ENCODE measurements around the gene RAB25. TPM values are rescaled to one million over a fixed set of nuclear protein-coding genes. Genes with fewer than 3 reads are reported as not detected.

The RAB25 gene
- total RNA-seq, 1 donor from 2014 or later = 3.1 TPM

- Histone ChIP-seq H4K20me1 (ENCODE audit: insufficient read depth, low read length) (peaks cover 70% of the 10 kb centered on the region), H3K4me3 (ENCODE audit: insufficient read depth, low read depth, low read length) (peak overlapping the region; percentile 29), H3K4me1 (ENCODE audit: insufficient read depth, low read length) (peaks cover 64% of the 10 kb centered on the region), H3K4me2 (ENCODE audit: low read length) (peak overlapping the region; percentile 84), H3K9ac (ENCODE audit: low read length) (peak overlapping the region; percentile 76), H3K36me3 (ENCODE audit: insufficient read depth, low read length) (peaks cover 14% of the 10 kb centered on the region), H3K9me3 (ENCODE audit: insufficient read depth, low read depth, low read length) (no peaks in the 10 kb centered on the region), H2AFZ (ENCODE audit: low read depth, low read length) (no peak overlapping the region), H3K27ac (ENCODE audit: low read depth, low read length) (peak overlapping the region; percentile 100), H3K27me3 (ENCODE audit: insufficient read depth, low read length) (no peaks in the 10 kb centered on the region), H3K79me2 (ENCODE audit: insufficient read depth, low read length) (peaks cover 99% of the 10 kb centered on the region)
- FAIRE-seq (no peak), DNase-seq (ENCODE audit: low read depth) (peak; percentile 64)
- Mint-ChIP-seq H3K4me1 (ENCODE audit: low read depth, unreplicated experiment) (peaks cover 56% of the 10 kb centered on the region), H3K27me3 (ENCODE audit: low read depth, unreplicated experiment) (no peaks in the 10 kb centered on the region), H3K4me3 (ENCODE audit: unreplicated experiment) (peak overlapping the region; percentile 79), H3K9me3 (ENCODE audit: unreplicated experiment) (no peaks in the 10 kb centered on the region), H3K36me3 (ENCODE audit: low read depth, unreplicated experiment) (peaks cover 12% of the 10 kb centered on the region), H3K27ac (ENCODE audit: unreplicated experiment) (peak overlapping the region; percentile 83)
- TF ChIP-seq, protein P1, sequence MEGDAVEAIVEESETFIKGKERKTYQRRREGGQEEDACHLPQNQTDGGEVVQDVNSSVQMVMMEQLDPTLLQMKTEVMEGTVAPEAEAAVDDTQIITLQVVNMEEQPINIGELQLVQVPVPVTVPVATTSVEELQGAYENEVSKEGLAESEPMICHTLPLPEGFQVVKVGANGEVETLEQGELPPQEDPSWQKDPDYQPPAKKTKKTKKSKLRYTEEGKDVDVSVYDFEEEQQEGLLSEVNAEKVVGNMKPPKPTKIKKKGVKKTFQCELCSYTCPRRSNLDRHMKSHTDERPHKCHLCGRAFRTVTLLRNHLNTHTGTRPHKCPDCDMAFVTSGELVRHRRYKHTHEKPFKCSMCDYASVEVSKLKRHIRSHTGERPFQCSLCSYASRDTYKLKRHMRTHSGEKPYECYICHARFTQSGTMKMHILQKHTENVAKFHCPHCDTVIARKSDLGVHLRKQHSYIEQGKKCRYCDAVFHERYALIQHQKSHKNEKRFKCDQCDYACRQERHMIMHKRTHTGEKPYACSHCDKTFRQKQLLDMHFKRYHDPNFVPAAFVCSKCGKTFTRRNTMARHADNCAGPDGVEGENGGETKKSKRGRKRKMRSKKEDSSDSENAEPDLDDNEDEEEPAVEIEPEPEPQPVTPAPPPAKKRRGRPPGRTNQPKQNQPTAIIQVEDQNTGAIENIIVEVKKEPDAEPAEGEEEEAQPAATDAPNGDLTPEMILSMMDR (IDR thresholded peaks at IDR 0.05; ENCODE audit: insufficient read depth, low read depth, low read length) = no peak
- TF ChIP-seq EZH2 (IDR thresholded peaks at IDR 0.05; ENCODE audit: insufficient read depth, low read length) = no peak
Observed at GRCh38 chr1:156119503-156120209, 58.7 kb downstream of the RAB25 start.

Other genes with a start within 250 kb of the RAB25 start
- gene GON4L, start 203.9 kb upstream of the RAB25 start, total RNA-seq = 52.8 and 58.2 TPM in 2 replicates
- gene SYT11, start 201.6 kb upstream of the RAB25 start, total RNA-seq = 22.1 and 22.3 TPM in 2 replicates
- 59.4 and 63.2 TPM in 2 replicates for gene RIT1, start 149.8 kb upstream of the RAB25 start, total RNA-seq
- 44.6 and 48.2 TPM in 2 replicates for gene KHDC4, start 126.7 kb upstream of the RAB25 start, total RNA-seq
- not detected in 2 replicates for gene RXFP4, start 119.5 kb upstream of the RAB25 start, total RNA-seq
- 98.3 and 99.3 TPM in 2 replicates for gene ARHGEF2, start 82.6 kb upstream of the RAB25 start, total RNA-seq
- gene SSR2, start 40.2 kb upstream of the RAB25 start, total RNA-seq = 236 and 244 TPM in 2 replicates
- gene UBQLN4, start 7.4 kb upstream of the RAB25 start, total RNA-seq = 33.5 and 40.0 TPM in 2 replicates
- 60.1 and 62.6 TPM in 2 replicates for gene LAMTOR2, start 6.4 kb upstream of the RAB25 start, total RNA-seq
- gene MEX3A, start 21.3 kb downstream of the RAB25 start, total RNA-seq = 32.9 and 37.6 TPM in 2 replicates
- 429 and 464 TPM in 2 replicates for gene LMNA, start 53.6 kb downstream of the RAB25 start, total RNA-seq
- gene SEMA4A, start 92.4 kb downstream of the RAB25 start, total RNA-seq = 0.66 and 1.1 TPM in 2 replicates
- 21.3 and 21.7 TPM in 2 replicates for gene SLC25A44, start 132.9 kb downstream of the RAB25 start, total RNA-seq
- gene PMF1, start 151.8 kb downstream of the RAB25 start, total RNA-seq = 28.9 and 29.9 TPM in 2 replicates
- gene BGLAP, start 181.0 kb downstream of the RAB25 start, total RNA-seq = 0.66 TPM in 1 of 2 replicates, not detected in the other
- gene PAQR6, start 186.9 kb downstream of the RAB25 start, total RNA-seq = 6.4 and 7.2 TPM in 2 replicates
- 75.6 and 81.4 TPM in 2 replicates for gene SMG5, start 221.7 kb downstream of the RAB25 start, total RNA-seq
- 3.0 and 3.2 TPM in 2 replicates for gene TMEM79, start 223.2 kb downstream of the RAB25 start, total RNA-seq
- gene GLMP, start 234.5 kb downstream of the RAB25 start, total RNA-seq = 43.6 and 52.5 TPM in 2 replicates
- 0.34 TPM in 1 of 2 replicates, not detected in the other for gene VHLL, start 238.1 kb downstream of the RAB25 start, total RNA-seq

Measured in astrocyte (in vitro differentiated cells and primary cell).